ENCODE measurements around the gene FAM170B.

The FAM170B gene

GRCh38 chr10:49109669-49110340 is 24.0 kb downstream of the FAM170B start:
- Histone ChIP-seq H3K4me2 (ENCODE audit: low read length) (no peak overlapping the region), H3K9ac (no peak overlapping the region), H2AFZ (no peak overlapping the region), H3K79me2 (peaks cover 48% of the 10 kb centered on the region), H3K9me3 (ENCODE audit: control insufficient read depth, low read length) (no peaks in the 10 kb centered on the region), H3K27me3 (ENCODE audit: control insufficient read depth, insufficient read depth, low read length) (no peaks in the 10 kb centered on the region), H3K36me3 (ENCODE audit: control insufficient read depth, insufficient read depth, low read length) (no peaks in the 10 kb centered on the region), H3K27ac (no peak overlapping the region), H3K4me1 (peaks cover 27% of the 10 kb centered on the region), H3K4me3 (ENCODE audit: low read depth, low read length) (no peak overlapping the region)
- TF ChIP-seq CTCF (IDR thresholded peaks at IDR 0.05) = no peak

- TF ChIP-seq CTCF (IDR thresholded peaks at IDR 0.05) = no peak
- H3K9ac ChIP-seq = no peak overlapping the region
- peaks cover 19% of the 10 kb centered on the region for H3K4me1 ChIP-seq
- H2AFZ ChIP-seq = no peak overlapping the region
- no peak overlapping the region for H3K27ac ChIP-seq
- H3K36me3 ChIP-seq (ENCODE audit: control insufficient read depth, insufficient read depth, low read length) = no peaks in the 10 kb centered on the region
- H3K4me2 ChIP-seq (ENCODE audit: low read length) = no peak overlapping the region
- H3K9me3 ChIP-seq (ENCODE audit: control insufficient read depth, low read length) = no peaks in the 10 kb centered on the region
- no peaks in the 10 kb centered on the region for H3K27me3 ChIP-seq (ENCODE audit: control insufficient read depth, insufficient read depth, low read length)
- H3K4me3 ChIP-seq (ENCODE audit: low read depth, low read length) = no peak overlapping the region
- peaks cover 48% of the 10 kb centered on the region for H3K79me2 ChIP-seq
Measured at GRCh38 chr10:49108656-49109055, 25.2 kb downstream of the FAM170B start.

GRCh38 chr10:49107887-49108267 is 25.9 kb downstream of the FAM170B start:
- TF ChIP-seq CTCF (IDR thresholded peaks at IDR 0.05) = no peak
- Histone ChIP-seq H3K9ac (no peak overlapping the region), H3K36me3 (ENCODE audit: control insufficient read depth, insufficient read depth, low read length) (no peaks in the 10 kb centered on the region)

GRCh38 chr10:49107111-49107886 is 26.5 kb downstream of the FAM170B start:
- Histone ChIP-seq H3K79me2 (peaks cover 42% of the 10 kb centered on the region), H3K4me3 (ENCODE audit: low read depth, low read length) (no peak overlapping the region), H3K27ac (no peak overlapping the region), H3K9me3 (ENCODE audit: control insufficient read depth, low read length) (no peaks in the 10 kb centered on the region), H3K36me3 (ENCODE audit: control insufficient read depth, insufficient read depth, low read length) (no peaks in the 10 kb centered on the region), H3K9ac (no peak overlapping the region), H3K27me3 (ENCODE audit: control insufficient read depth, insufficient read depth, low read length) (no peaks in the 10 kb centered on the region), H3K4me2 (ENCODE audit: low read length) (no peak overlapping the region), H3K4me1 (peaks cover 13% of the 10 kb centered on the region), H2AFZ (no peak overlapping the region)
- TF ChIP-seq CTCF (IDR thresholded peaks at IDR 0.05) = no peak

More at GRCh38 chr10:49107887-49108267, 25.9 kb downstream of the FAM170B start:
- H3K4me2 ChIP-seq (ENCODE audit: low read length) = no peak overlapping the region
- H2AFZ ChIP-seq = no peak overlapping the region
- H3K79me2 ChIP-seq = peaks cover 45% of the 10 kb centered on the region
- no peak overlapping the region for H3K27ac ChIP-seq
- no peak overlapping the region for H3K4me3 ChIP-seq (ENCODE audit: low read depth, low read length)
- no peaks in the 10 kb centered on the region for H3K27me3 ChIP-seq (ENCODE audit: control insufficient read depth, insufficient read depth, low read length)
- no peaks in the 10 kb centered on the region for H3K9me3 ChIP-seq (ENCODE audit: control insufficient read depth, low read length)
- H3K4me1 ChIP-seq = peaks cover 19% of the 10 kb centered on the region

Measured in parathyroid adenoma (tissue), 2 donors.